OCI-LY7 (cell line): ENCODE data around the gene LGR6. TPM values are rescaled to one million over a fixed set of nuclear protein-coding genes. Genes with fewer than 3 reads are reported as not detected.

ENCODE experiments used
- BruUV-seq: library from RNA; stranded (reverse); fragments of 400-500 nt; replicated peaks from 2 replicates; lab custom pipeline; 2021; lab: Mats Ljungman, UMichigan
- CTCF ChIA-PET: fragments of 300-600 bp; sonication (Branson Sonifier 250); formaldehyde crosslinking; loops from one replicate; lab custom pipeline; 2022; ENCODE audit warnings: antibody characterized with exemption; ENCODE audit not compliant: unreplicated experiment; lab: Charles Lee
- POLR2A ChIA-PET: fragments of 300-600 bp; sonication (Branson Sonifier 250); formaldehyde crosslinking; loops from one replicate; lab custom pipeline; 2022; ENCODE audit warnings: antibody characterized with exemption; lab: Charles Lee
- DNase-seq: peaks from one replicate; pipeline ENCODE4 v3.0.0-alpha.2; 2015; ENCODE audit warnings: low spot score
- H2AFZ ChIP-seq: fragments of 200-600 bp; sonication (generic), shearing (Covaris generic); 2 replicates; pipeline ENCODE4 v1.6.1; 2014; ENCODE audit warnings: mild to moderate bottlenecking, antibody characterized with exemption, low read length, moderate library complexity
- H3K27ac ChIP-seq: fragments of 200-600 bp; sonication (generic); 2 replicates; pipeline ENCODE4 v1.5.1; 2014; ENCODE audit warnings: mixed run types, low read depth, mild to moderate bottlenecking, moderate library complexity, low read length, inconsistent platforms; ENCODE audit not compliant: poor library complexity, severe bottlenecking
- H3K36me3 ChIP-seq: fragments of 200-600 bp; sonication (generic); 2 replicates; pipeline ENCODE4 v1.6.1; 2014; ENCODE audit warnings: mild to moderate bottlenecking, antibody characterized with exemption, low read length, moderate library complexity, mixed read lengths; ENCODE audit not compliant: insufficient read depth
- H3K4me1 ChIP-seq: fragments of 200-600 bp; sonication (generic); 2 replicates; pipeline ENCODE4 v1.5.1; 2014; ENCODE audit warnings: mild to moderate bottlenecking, low read length; ENCODE audit not compliant: insufficient read depth, poor library complexity, severe bottlenecking
- H3K4me2 ChIP-seq: fragments of 200-600 bp; sonication (generic); 2 replicates; pipeline ENCODE4 v1.6.1; 2014; ENCODE audit warnings: mild to moderate bottlenecking, low read length
- H3K4me3 ChIP-seq: fragments of 200-600 bp; sonication (generic); 2 replicates; pipeline ENCODE4 v1.5.1; 2014; ENCODE audit warnings: mild to moderate bottlenecking, low read depth, low read length; ENCODE audit not compliant: poor library complexity, severe bottlenecking
- H3K79me2 ChIP-seq: fragments of 200-600 bp; sonication (generic); 2 replicates; pipeline ENCODE4 v1.6.1; 2016; ENCODE audit warnings: low read depth, mild to moderate bottlenecking, low read length, moderate library complexity, mixed read lengths; ENCODE audit not compliant: insufficient read depth
- H3K9me2 ChIP-seq: fragments of 200-600 bp; sonication (generic); 2 replicates; pipeline ENCODE4 v1.6.1; 2016; ENCODE audit warnings: mild to moderate bottlenecking, low read length, mixed read lengths; ENCODE audit not compliant: insufficient read depth
- H3K9me3 ChIP-seq: fragments of 200-600 bp; sonication (generic); 2 replicates; pipeline ENCODE4 v1.6.1; 2014; ENCODE audit warnings: mild to moderate bottlenecking, mixed run types, low read length, mixed read lengths
- H4K20me1 ChIP-seq: fragments of 200-600 bp; sonication (generic); 2 replicates; pipeline ENCODE4 v1.6.1; 2014; ENCODE audit warnings: mild to moderate bottlenecking, antibody characterized with exemption, low read length, moderate library complexity, mixed read lengths; ENCODE audit not compliant: insufficient read depth
- CTCF ChIP-seq: fragments of 200-600 bp; sonication (generic); conservative IDR thresholded peaks from 2 replicates; pipeline ENCODE4 v1.5.1; 2014; ENCODE audit warnings: mild to moderate bottlenecking, antibody characterized with exemption, low read length, moderate library complexity, mixed read lengths
- EZH2phosphoT487 ChIP-seq: fragments of 200-600 bp; sonication (generic); IDR thresholded peaks from 2 replicates; pipeline ENCODE4 v1.6.1; 2018; ENCODE audit warnings: low read depth, borderline replicate concordance, mild to moderate bottlenecking, mixed run types, antibody characterized with exemption, low read length, moderate library complexity, mixed read lengths
- intact Hi-C: fragments of 100-400 bp; cut with micrococcal nuclease; formaldehyde crosslinking; loops from one replicate; pipeline ENCODE4 v1.10.0; 2022; ENCODE audit not compliant: unreplicated experiment
- total RNA-seq, 2 experiments: library from RNA; depleted of rRNA in 1 of 2; stranded (reverse); fragments of >200 nt in 1 of 2; shearing (Covaris generic) in 1 of 2; gene quantifications; 2 replicates each; pipeline ENCODE4 v1.2.3, GENCODE V29; 2014 to 2022

The LGR6 gene
- total RNA-seq, 2 experiments from 2014 or later: not detected

DNA sequence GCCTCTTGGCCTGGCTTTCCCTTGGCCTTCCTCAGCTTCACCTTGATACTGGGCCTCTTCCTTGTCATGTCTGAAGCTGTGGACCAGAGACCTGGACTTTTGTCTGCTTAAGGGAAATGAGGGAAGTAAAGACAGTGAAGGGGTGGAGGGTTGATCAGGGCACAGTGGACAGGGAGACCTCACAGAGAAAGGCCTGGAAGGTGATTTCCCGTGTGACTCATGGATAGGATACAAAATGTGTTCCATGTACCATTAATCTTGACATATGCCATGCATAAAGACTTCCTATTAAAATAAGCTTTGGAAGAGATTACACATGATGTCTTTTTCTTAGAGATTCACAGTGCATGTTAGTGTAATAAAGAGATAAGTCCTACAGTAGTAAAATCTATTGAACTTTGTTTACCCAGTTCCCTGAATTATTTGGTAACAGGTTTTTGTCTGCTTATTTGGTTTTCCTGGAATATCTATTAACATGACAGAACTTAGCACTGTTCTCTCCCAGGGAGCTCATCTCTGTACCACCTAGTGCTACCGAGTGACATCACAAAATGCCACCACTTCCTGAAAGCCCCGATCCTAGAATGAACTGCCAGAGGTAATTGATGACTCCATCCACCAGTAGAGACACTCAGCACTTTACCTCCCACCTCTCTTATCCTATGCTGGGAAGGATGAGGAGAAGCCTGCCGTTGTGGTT lies 125.9 kb downstream of the LGR6 start:
- TF ChIP-seq EZH2phosphoT487 (no peak), CTCF (no peak)
- ChIA-PET CTCF (no interaction called here), POLR2A (interaction anchor here (0.7 kb wide), 1 partner anchor 175 kb away, joined by 3 read pairs; no protein-coding TSS in a partner anchor)
- H3K79me2 ChIP-seq: no peaks in the 10 kb centered on the region
- no peaks in the 10 kb centered on the region for H4K20me1 ChIP-seq
- BruUV-seq: no TSS peak
- H3K4me1 ChIP-seq: no peaks in the 10 kb centered on the region
- H3K36me3 ChIP-seq: no peaks in the 10 kb centered on the region
- intact Hi-C loops: no loop called here
- no peaks in the 10 kb centered on the region for H3K9me3 ChIP-seq
- H3K4me2 ChIP-seq: no peak overlapping the region
- DNase-seq: no peak
- no peaks in the 10 kb centered on the region for H3K9me2 ChIP-seq
- no peak overlapping the region for H3K27ac ChIP-seq
- no peak overlapping the region for H3K4me3 ChIP-seq
- no peak overlapping the region for H2AFZ ChIP-seq

DNA sequence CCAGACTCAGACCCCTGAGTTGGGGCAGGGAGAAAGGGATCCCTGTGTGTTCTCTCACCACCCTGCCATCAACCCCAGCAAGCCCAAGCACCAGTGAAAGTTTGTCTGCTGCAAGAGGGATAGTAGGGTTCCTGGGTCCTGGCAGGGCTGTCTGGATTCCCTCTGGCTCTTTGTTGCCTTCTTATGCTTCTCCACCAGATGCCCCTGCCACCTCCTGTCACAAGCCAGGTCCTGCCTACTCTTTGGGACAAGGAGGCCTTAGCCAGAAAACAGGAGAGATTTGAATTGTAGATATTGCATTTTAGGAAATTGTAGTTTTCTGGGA lies 126.4 kb downstream of the LGR6 start:
- Histone ChIP-seq H3K9me3 (no peaks in the 10 kb centered on the region), H3K36me3 (no peaks in the 10 kb centered on the region), H2AFZ (no peak overlapping the region), H4K20me1 (no peaks in the 10 kb centered on the region), H3K4me2 (no peak overlapping the region), H3K4me3 (no peak overlapping the region), H3K9me2 (no peaks in the 10 kb centered on the region), H3K4me1 (no peaks in the 10 kb centered on the region), H3K79me2 (no peaks in the 10 kb centered on the region), H3K27ac (no peak overlapping the region)
- intact Hi-C loops: no loop called here
- TF ChIP-seq CTCF (no peak), EZH2phosphoT487 (no peak)
- CTCF ChIA-PET: no interaction called here
- no TSS peak for BruUV-seq
- POLR2A ChIA-PET: interaction anchor here (0.7 kb wide), 1 partner anchor 175 kb away, joined by 3 read pairs; no protein-coding TSS in a partner anchor
- DNase-seq: no peak

- H3K4me3 ChIP-seq: no peak overlapping the region
- no peaks in the 10 kb centered on the region for H3K9me3 ChIP-seq
- intact Hi-C loops: no loop called here
- H3K79me2 ChIP-seq: no peaks in the 10 kb centered on the region
- CTCF ChIA-PET: no interaction called here
- no TSS peak for BruUV-seq
- H4K20me1 ChIP-seq: no peaks in the 10 kb centered on the region
- no peaks in the 10 kb centered on the region for H3K4me1 ChIP-seq
- TF ChIP-seq EZH2phosphoT487 (no peak), CTCF (no peak)
- no peaks in the 10 kb centered on the region for H3K9me2 ChIP-seq
- no peak for DNase-seq
- H3K27ac ChIP-seq: no peak overlapping the region
- H2AFZ ChIP-seq: no peak overlapping the region
- POLR2A ChIA-PET: interaction anchor here (0.9 kb wide), 1 partner anchor 8 kb away, joined by 3 read pairs; no protein-coding TSS in a partner anchor
- H3K36me3 ChIP-seq: peaks cover 6% of the 10 kb centered on the region; the same call in 1 of the 2 replicates
- H3K4me2 ChIP-seq: no peak overlapping the region
These were observed 130.1 kb downstream of the LGR6 start for GRCh38 chr1:202323731-202324130.
